ENCODE data around the gene MMP14.
"Not testable (repeated sequence)": the region's sequence is repeated elsewhere in the genome, so short reads cannot be mapped to it uniquely, and the experiment has no call there.

Gene MMP14

GRCh38 chr14:22814941-22815713 is 21.3 kb upstream of the MMP14 start, which contains the start of gene SLC7A7:
Gene SLC7A7, minus strand, starts transcription at chr14:22815435. Its CDS starts 2,037 bp downstream, at chr14:22813398.
- DNase-seq, result no peak

GRCh38 chr14:22819151-22819988 is 17.0 kb upstream of the MMP14 start:
- DNase-seq, result no peak

GRCh38 chr14:22820731-22821130 is 15.7 kb upstream of the MMP14 start:
- DNase-seq, result no peak

- DNase-seq, result no peak
These were observed 15.0 kb upstream of the MMP14 start for GRCh38 chr14:22821193-22822015.

- no peak for DNase-seq
These were observed 14.3 kb upstream of the MMP14 start for GRCh38 chr14:22822016-22822570.

GRCh38 chr14:22822571-22823098 is 13.8 kb upstream of the MMP14 start:
- peak; percentile 67 to 75 for DNase-seq

GRCh38 chr14:22824711-22825359 is 11.6 kb upstream of the MMP14 start:
- no peak for DNase-seq

GRCh38 chr14:22829076-22829660 is 7.2 kb upstream of the MMP14 start:
- not testable (repeated sequence) for DNase-seq

GRCh38 chr14:22829661-22830442 is 6.5 kb upstream of the MMP14 start, which contains the start of gene MRPL52:
Gene MRPL52, plus strand, starts transcription at chr14:22829887. Its CDS starts 26 bp downstream, at chr14:22829913.
- peak; percentile 90 to 92 for DNase-seq

- no peak for DNase-seq
These were observed 5.9 kb upstream of the MMP14 start for GRCh38 chr14:22830443-22831010.

GRCh38 chr14:22835505-22835904 is 880 bp upstream of the MMP14 start:
- no peak for DNase-seq

GRCh38 chr14:22837114-22837749 is 847 bp downstream of the MMP14 start:
- DNase-seq, result peak; percentile 24 to 25

- DNase-seq, result no peak
These were observed 1.6 kb downstream of the MMP14 start for GRCh38 chr14:22837750-22838538.

GRCh38 chr14:22838631-22839041 is 2.3 kb downstream of the MMP14 start:
- DNase-seq, result no peak

GRCh38 chr14:22839159-22839779 is 2.9 kb downstream of the MMP14 start:
- no peak for DNase-seq

GRCh38 chr14:22841311-22841710 is 4.9 kb downstream of the MMP14 start:
- DNase-seq, result no peak

GRCh38 chr14:22841769-22842168 is 5.4 kb downstream of the MMP14 start:
- no peak for DNase-seq

Data from activated CD4-positive, alpha-beta T cell treated with anti-CD3 and anti-CD28 coated beads, Interleukin-2, amount 50 U/mL, for 48 hours (primary cell).